Measurements from ENCODE around the gene FYB1.
A peak's percentile ranks its signal among the peaks of the same experiment; 100 is the strongest.

Gene FYB1

GRCh38 chr5:39080597-39081204 is 138.7 kb downstream of the FYB1 start:
- DNase-seq (ENCODE audit: low spot score) = no peak
- Histone ChIP-seq H3K4me3 (no peak overlapping the region), H3K27ac (no peak overlapping the region)
- TF ChIP-seq, protein P1, sequence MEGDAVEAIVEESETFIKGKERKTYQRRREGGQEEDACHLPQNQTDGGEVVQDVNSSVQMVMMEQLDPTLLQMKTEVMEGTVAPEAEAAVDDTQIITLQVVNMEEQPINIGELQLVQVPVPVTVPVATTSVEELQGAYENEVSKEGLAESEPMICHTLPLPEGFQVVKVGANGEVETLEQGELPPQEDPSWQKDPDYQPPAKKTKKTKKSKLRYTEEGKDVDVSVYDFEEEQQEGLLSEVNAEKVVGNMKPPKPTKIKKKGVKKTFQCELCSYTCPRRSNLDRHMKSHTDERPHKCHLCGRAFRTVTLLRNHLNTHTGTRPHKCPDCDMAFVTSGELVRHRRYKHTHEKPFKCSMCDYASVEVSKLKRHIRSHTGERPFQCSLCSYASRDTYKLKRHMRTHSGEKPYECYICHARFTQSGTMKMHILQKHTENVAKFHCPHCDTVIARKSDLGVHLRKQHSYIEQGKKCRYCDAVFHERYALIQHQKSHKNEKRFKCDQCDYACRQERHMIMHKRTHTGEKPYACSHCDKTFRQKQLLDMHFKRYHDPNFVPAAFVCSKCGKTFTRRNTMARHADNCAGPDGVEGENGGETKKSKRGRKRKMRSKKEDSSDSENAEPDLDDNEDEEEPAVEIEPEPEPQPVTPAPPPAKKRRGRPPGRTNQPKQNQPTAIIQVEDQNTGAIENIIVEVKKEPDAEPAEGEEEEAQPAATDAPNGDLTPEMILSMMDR (IDR thresholded peaks at IDR 0.05) = peak; percentile 39

GRCh38 chr5:39080168-39080567 is 139.2 kb downstream of the FYB1 start:
- Histone ChIP-seq H3K27ac (no peak overlapping the region), H3K4me3 (no peak overlapping the region)
- TF ChIP-seq, protein P1 (IDR thresholded peaks at IDR 0.05) = no peak
- DNase-seq (ENCODE audit: low spot score) = no peak

GRCh38 chr5:39079147-39079546 is 140.2 kb downstream of the FYB1 start:
- TF ChIP-seq, protein P1 (IDR thresholded peaks at IDR 0.05) = no peak
- H3K27ac ChIP-seq = no peak overlapping the region
- no peak overlapping the region for H3K4me3 ChIP-seq
- no peak for DNase-seq (ENCODE audit: low spot score)

DNA sequence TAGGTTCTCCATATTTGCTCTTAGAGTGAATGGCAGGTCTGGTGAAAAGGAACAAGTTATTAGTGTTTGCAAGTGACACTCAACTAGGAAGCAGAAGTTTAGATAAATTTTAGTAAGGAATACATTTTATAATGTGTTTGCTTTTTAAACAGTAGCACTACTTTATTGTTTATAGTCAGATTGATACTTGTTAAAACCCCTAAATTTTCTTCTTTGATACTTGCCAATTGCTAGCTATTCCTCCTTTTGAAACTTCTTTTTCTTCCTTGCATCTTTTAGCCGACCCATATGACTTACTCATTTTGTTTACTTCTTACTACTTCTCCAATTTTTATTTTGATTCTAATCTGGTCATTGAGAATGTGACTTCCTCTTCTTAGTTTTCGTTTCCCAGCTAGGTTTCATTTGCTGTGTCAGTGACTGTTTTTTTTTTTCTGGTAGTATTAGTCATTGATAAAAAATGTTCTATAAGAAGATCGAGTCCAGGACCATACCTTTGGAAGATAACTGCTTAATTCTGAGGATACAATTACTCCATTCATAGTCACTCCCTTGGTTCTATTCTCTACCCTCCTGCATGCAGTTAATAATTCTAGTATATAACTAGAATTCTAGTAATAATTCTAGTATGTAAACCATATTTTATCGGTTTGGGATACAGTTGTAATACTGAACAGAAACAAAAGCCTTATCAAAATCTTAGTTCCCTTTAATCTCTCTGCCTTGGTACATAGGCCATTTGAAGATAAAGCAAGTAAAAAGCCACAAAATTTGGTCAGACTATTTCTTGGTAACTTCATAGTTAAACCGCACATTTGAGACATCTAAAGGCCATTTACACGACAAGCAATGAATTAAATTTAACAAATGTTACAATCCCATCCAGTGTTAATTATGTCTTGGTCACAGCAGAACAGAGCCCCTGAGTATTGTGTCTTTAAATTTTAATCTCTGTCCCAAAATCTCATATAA is 142.3 kb downstream of the FYB1 start:
- H3K27ac ChIP-seq = peak overlapping the region in 1 of 2 donors; percentile 30
- DNase-seq (ENCODE audit: low spot score) = no peak
- TF ChIP-seq, protein P1 (IDR thresholded peaks at IDR 0.05) = no peak
- H3K4me3 ChIP-seq = no peak overlapping the region

GRCh38 chr5:39076101-39076756 is 143.1 kb downstream of the FYB1 start:
- TF ChIP-seq, protein P1 (IDR thresholded peaks at IDR 0.05) = no peak
- DNase-seq (ENCODE audit: low spot score) = no peak
- no peak overlapping the region for H3K4me3 ChIP-seq
- peak overlapping the region in 1 of 2 donors; percentile 30 for H3K27ac ChIP-seq

DNA sequence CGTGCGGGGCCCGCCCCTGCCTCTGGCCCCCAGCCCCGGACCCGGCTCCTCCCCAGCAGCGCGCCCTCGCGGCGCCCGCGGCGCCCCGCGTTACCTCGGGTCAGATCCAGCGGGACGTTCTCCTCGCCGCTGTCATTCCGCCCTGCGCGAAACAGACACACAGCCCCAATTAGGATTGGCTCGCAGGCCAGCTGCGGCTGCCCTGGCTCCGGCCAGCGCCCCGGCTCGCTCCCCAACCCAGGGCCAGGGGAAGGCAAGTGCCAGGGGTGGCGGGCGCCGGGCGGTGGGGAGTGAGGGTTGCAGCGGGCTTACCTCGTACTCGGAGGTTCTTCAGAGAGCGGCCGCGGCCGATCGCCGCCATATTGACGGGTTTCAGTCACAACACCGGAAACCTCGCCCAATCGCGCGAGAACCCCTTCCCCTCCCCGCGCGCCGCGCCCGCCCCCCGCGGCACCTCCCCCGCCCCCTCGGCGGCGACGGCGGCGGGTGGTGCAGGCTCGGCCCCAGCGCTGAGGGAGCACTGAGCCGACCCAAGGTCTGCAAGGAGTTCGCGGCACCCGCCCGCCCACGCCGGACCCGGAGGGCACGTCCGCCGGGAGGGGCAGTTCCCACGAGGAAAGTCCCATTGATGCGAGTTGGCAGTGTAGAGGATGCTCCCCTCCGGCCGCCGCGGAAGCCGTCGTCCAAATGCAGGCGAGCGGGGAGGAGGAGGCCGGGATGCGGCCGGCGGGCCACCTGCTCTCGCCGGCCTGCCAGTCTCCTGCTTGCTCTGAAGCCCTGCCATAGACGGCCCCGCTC is 145.1 kb downstream of the FYB1 start, which contains the start of gene RICTOR:
RICTOR (minus strand) TSS at position 383 of the 798 bp plus-strand sequence; CDS start at position 361, 22 bp downstream.
- H3K4me3 ChIP-seq = peak within 1 kb of the TSS; percentile 94
- H3K27ac ChIP-seq = peak within 1 kb of the TSS; percentile 99
- DNase-seq (ENCODE audit: low spot score) = peak; percentile 93
- TF ChIP-seq, protein P1 (IDR thresholded peaks at IDR 0.05) = no peak

Data from coronary artery (tissue), 2 donors.